Measurements from ENCODE around the gene BUD23.

Gene BUD23

GRCh38 chr7:73742753-73743641 lies 59.6 kb downstream of the BUD23 start:
- DNase-seq (ENCODE audit: low spot score): no peak

- DNase-seq (ENCODE audit: low spot score): no peak
Measured at GRCh38 chr7:73746378-73746777, 63.0 kb downstream of the BUD23 start.
